ENCODE data around the gene PSMD13.
"Not testable (repeated sequence)": the region's sequence is repeated elsewhere in the genome, so short reads cannot be mapped to it uniquely, and the experiment has no call there.

PSMD13 gene

GRCh38 chr11:218815-219593 lies 17.8 kb upstream of the PSMD13 start:
- no peak for DNase-seq (ENCODE audit: low read depth)

GRCh38 chr11:220641-221215 lies 16.0 kb upstream of the PSMD13 start:
- not testable (repeated sequence) for DNase-seq (ENCODE audit: low read depth)

- no peak for DNase-seq (ENCODE audit: low read depth)
Measured at GRCh38 chr11:221539-221938, 15.2 kb upstream of the PSMD13 start.

- DNase-seq (ENCODE audit: low read depth) = no peak
Measured at GRCh38 chr11:221998-222789, 14.6 kb upstream of the PSMD13 start.

- no peak for DNase-seq (ENCODE audit: low read depth)
Measured at GRCh38 chr11:223026-223789, 13.6 kb upstream of the PSMD13 start.

- DNase-seq (ENCODE audit: low read depth) = no peak
Measured at GRCh38 chr11:223884-224283, 12.9 kb upstream of the PSMD13 start.

GRCh38 chr11:224424-224823 lies 12.4 kb upstream of the PSMD13 start:
- no peak for DNase-seq (ENCODE audit: low read depth)

- DNase-seq (ENCODE audit: low read depth) = no peak
Measured at GRCh38 chr11:225734-226453, 10.9 kb upstream of the PSMD13 start.

GRCh38 chr11:227824-228379 lies 8.9 kb upstream of the PSMD13 start:
- DNase-seq (ENCODE audit: low read depth) = no peak

GRCh38 chr11:230431-230830 lies 6.3 kb upstream of the PSMD13 start:
- DNase-seq (ENCODE audit: low read depth) = no peak

- no peak for DNase-seq (ENCODE audit: low read depth)
Measured at GRCh38 chr11:232783-233565, 3.8 kb upstream of the PSMD13 start.

GRCh38 chr11:235180-235579 lies 1.6 kb upstream of the PSMD13 start:
- DNase-seq (ENCODE audit: low read depth) = no peak

- DNase-seq (ENCODE audit: low read depth) = no peak
Measured at GRCh38 chr11:235609-235996, 1.2 kb upstream of the PSMD13 start.

- peak; percentile 55 for DNase-seq (ENCODE audit: low read depth)
Measured at GRCh38 chr11:235997-236773, 591 bp upstream of the PSMD13 start, which contains the start of gene SIRT3. Gene SIRT3, minus strand, starts transcription at chr11:236342. Its CDS starts 14 bp downstream, at chr11:236328.

- DNase-seq (ENCODE audit: low read depth) = not testable (repeated sequence)
Measured at GRCh38 chr11:238346-238745, 1.6 kb downstream of the PSMD13 start.

GRCh38 chr11:240315-240714 lies 3.5 kb downstream of the PSMD13 start:
- DNase-seq (ENCODE audit: low read depth) = no peak

- no peak for DNase-seq (ENCODE audit: low read depth)
Measured at GRCh38 chr11:241634-242033, 4.9 kb downstream of the PSMD13 start.

GRCh38 chr11:244376-244775 lies 7.6 kb downstream of the PSMD13 start:
- DNase-seq (ENCODE audit: low read depth) = no peak

- DNase-seq (ENCODE audit: low read depth) = no peak
Measured at GRCh38 chr11:249062-249461, 12.3 kb downstream of the PSMD13 start.

- DNase-seq (ENCODE audit: low read depth) = no peak
Measured at GRCh38 chr11:250274-250673, 13.5 kb downstream of the PSMD13 start.
